HG03571 (cell line): ENCODE measurements around the gene SEMA4C.

Experiments used
- ATAC-seq: cut with Tn5 transposase; IDR thresholded peaks from one replicate; pipeline ENCODE4 v1.9.1; 2021; ENCODE audit not compliant: unreplicated experiment

Gene SEMA4C

GRCh38 chr2:96881349-96882195, 11.7 kb upstream of the SEMA4C start:
- ATAC-seq = no peak

GRCh38 chr2:96880891-96881273, 11.0 kb upstream of the SEMA4C start:
- no peak for ATAC-seq

GRCh38 chr2:96879545-96880040, 9.7 kb upstream of the SEMA4C start:
- no peak for ATAC-seq

- ATAC-seq = no peak
Measured at GRCh38 chr2:96878796-96879544, 9.1 kb upstream of the SEMA4C start.

- ATAC-seq = no peak
Measured at GRCh38 chr2:96878171-96878570, 8.3 kb upstream of the SEMA4C start.

- no peak for ATAC-seq
Measured at GRCh38 chr2:96877631-96878092, 7.8 kb upstream of the SEMA4C start.

GRCh38 chr2:96877042-96877451, 7.2 kb upstream of the SEMA4C start:
- ATAC-seq = no peak

GRCh38 chr2:96876269-96877041, 6.6 kb upstream of the SEMA4C start:
- ATAC-seq = no peak

- no peak for ATAC-seq
Measured at GRCh38 chr2:96875498-96876268, 5.8 kb upstream of the SEMA4C start.

GRCh38 chr2:96874198-96874831, 4.4 kb upstream of the SEMA4C start:
- ATAC-seq = peak; percentile 41

- no peak for ATAC-seq
Measured at GRCh38 chr2:96873651-96874096, 3.8 kb upstream of the SEMA4C start.

GRCh38 chr2:96872591-96873349, 2.9 kb upstream of the SEMA4C start:
- no peak for ATAC-seq

GRCh38 chr2:96870626-96871255, 861 bp upstream of the SEMA4C start:
- ATAC-seq = no peak

GRCh38 chr2:96869281-96869821, 529 bp downstream of the SEMA4C start:
- no peak for ATAC-seq

- peak; percentile 43 for ATAC-seq
Measured at GRCh38 chr2:96868555-96869280, 1.2 kb downstream of the SEMA4C start.

- ATAC-seq = no peak
Measured at GRCh38 chr2:96867756-96868554, 1.9 kb downstream of the SEMA4C start.
